SK-N-SH treated with all-trans-retinoic acid at 6 μM for 48 hours (cell line): Measurements from ENCODE around the gene KCNIP4.

Source experiments
- ATAC-seq: fragments of 200-7000 bp; cut with Tn5 transposase; 3 replicates; pipeline ENCODE4 v1.9.1; 2020; ENCODE audit warnings: mild to moderate bottlenecking, moderate library complexity
- ARNTL ChIP-seq: fragments of 450-650 bp; formaldehyde crosslinking; IDR thresholded peaks from 2 replicates; pipeline ENCODE4 v1.5.0; 2020; ENCODE audit warnings: low read depth, mild to moderate bottlenecking, moderate library complexity, borderline replicate concordance
- BACH2 ChIP-seq: fragments of 250-450 bp; sonication (Bioruptor Pico); IDR thresholded peaks from 2 replicates; pipeline ENCODE4 v1.9.0; 2021; ENCODE audit warnings: mild to moderate bottlenecking, borderline replicate concordance
- CSDC2 ChIP-seq: fragments of 250-450 bp; sonication (Bioruptor Pico); IDR thresholded peaks from 2 replicates; pipeline ENCODE4 v1.5.0; 2020; ENCODE audit warnings: mild to moderate bottlenecking, moderate library complexity
- ESRRG ChIP-seq: fragments of 250-450 bp; sonication (Bioruptor Pico); IDR thresholded peaks from 2 replicates; pipeline ENCODE4 v1.6.1; 2021; ENCODE audit warnings: mild to moderate bottlenecking
- GLIS3 ChIP-seq: fragments of 250-450 bp; sonication (Bioruptor Pico); IDR thresholded peaks from 2 replicates; pipeline ENCODE4 v1.5.0; 2020; ENCODE audit warnings: mild to moderate bottlenecking, moderate library complexity
- ISL1 ChIP-seq: fragments of 250-450 bp; sonication (Bioruptor Pico); IDR thresholded peaks from 2 replicates; pipeline ENCODE4 v2.1.2; 2022; ENCODE audit warnings: mild to moderate bottlenecking, moderate library complexity
- OSR1 ChIP-seq: fragments of 250-450 bp; sonication (Bioruptor Pico); IDR thresholded peaks from 2 replicates; pipeline ENCODE4 v1.8.0; 2022; ENCODE audit warnings: moderate library complexity, mild to moderate bottlenecking, inconsistent platforms
- POU6F1 ChIP-seq: fragments of 250-450 bp; sonication (Bioruptor Pico); IDR thresholded peaks from 2 replicates; pipeline ENCODE4 v1.8.0; 2021; ENCODE audit warnings: low read depth, mild to moderate bottlenecking, moderate library complexity, borderline replicate concordance
- PPARA ChIP-seq: fragments of 250-450 bp; sonication (Bioruptor Pico); IDR thresholded peaks from 2 replicates; pipeline ENCODE4 v1.5.0; 2020; ENCODE audit warnings: mild to moderate bottlenecking, borderline replicate concordance
- RARB ChIP-seq: fragments of 250-450 bp; sonication (Bioruptor Pico); IDR thresholded peaks from 2 replicates; pipeline ENCODE4 v1.8.0; 2021; ENCODE audit warnings: mild to moderate bottlenecking, moderate library complexity
- SNAI2 ChIP-seq: fragments of 250-450 bp; sonication (Bioruptor Pico); IDR thresholded peaks from 2 replicates; pipeline ENCODE4 v1.5.0; 2020; ENCODE audit warnings: mild to moderate bottlenecking, moderate library complexity
- TSHZ2 ChIP-seq: fragments of 250-450 bp; sonication (Bioruptor Pico); IDR thresholded peaks from 2 replicates; pipeline ENCODE4 v1.5.0; 2020; ENCODE audit warnings: mild to moderate bottlenecking, moderate library complexity
- ZC3H10 ChIP-seq: fragments of 250-450 bp; sonication (Bioruptor Pico); IDR thresholded peaks from 2 replicates; pipeline ENCODE4 v1.5.1; 2021; ENCODE audit warnings: mild to moderate bottlenecking, moderate library complexity
- ZFP3 ChIP-seq: fragments of 250-450 bp; sonication (Bioruptor Pico); IDR thresholded peaks from 2 replicates; pipeline ENCODE4 v1.5.0; 2020; ENCODE audit warnings: mild to moderate bottlenecking, moderate library complexity
- ZFP30 ChIP-seq: fragments of 450-650 bp; formaldehyde crosslinking; IDR thresholded peaks from 2 replicates; pipeline ENCODE4 v1.5.0; 2022; ENCODE audit warnings: mild to moderate bottlenecking, moderate library complexity
- ZNF565 ChIP-seq: fragments of 450-650 bp; formaldehyde crosslinking; conservative IDR thresholded peaks from 2 replicates; pipeline ENCODE4 v1.5.0; 2020; ENCODE audit warnings: low read depth, mild to moderate bottlenecking, moderate library complexity
- ZNF70 ChIP-seq: fragments of 450-650 bp; formaldehyde crosslinking; IDR thresholded peaks from 2 replicates; pipeline ENCODE4 v1.5.0; 2020; ENCODE audit warnings: mild to moderate bottlenecking, moderate library complexity
- ZNF8 ChIP-seq: fragments of 450-650 bp; formaldehyde crosslinking; IDR thresholded peaks from 2 replicates; pipeline ENCODE4 v1.5.0; 2020; ENCODE audit warnings: mild to moderate bottlenecking, moderate library complexity
- TF ChIP-seq, protein P1 (sequence below): fragments of 250-450 bp; sonication (Bioruptor Pico); IDR thresholded peaks from 2 replicates; pipeline ENCODE4 v1.5.1; 2020; ENCODE audit warnings: low read depth, mild to moderate bottlenecking, moderate library complexity
- TF ChIP-seq, protein P2 (sequence below): fragments of 250-450 bp; sonication (Bioruptor Pico); IDR thresholded peaks from 2 replicates; pipeline ENCODE4 v1.8.0; 2020; ENCODE audit warnings: mild to moderate bottlenecking, moderate library complexity, borderline replicate concordance

The KCNIP4 gene

GRCh38 chr4:21242163-21242562 lies 706.4 kb downstream of the KCNIP4 start:
- no peak for ATAC-seq
- TF ChIP-seq ZFP30 (CRISPR knock-in tag) (no peak), PPARA (CRISPR knock-in tag) (no peak), TSHZ2 (CRISPR knock-in tag) (no peak), ARNTL (CRISPR knock-in tag) (no peak)

DNA sequence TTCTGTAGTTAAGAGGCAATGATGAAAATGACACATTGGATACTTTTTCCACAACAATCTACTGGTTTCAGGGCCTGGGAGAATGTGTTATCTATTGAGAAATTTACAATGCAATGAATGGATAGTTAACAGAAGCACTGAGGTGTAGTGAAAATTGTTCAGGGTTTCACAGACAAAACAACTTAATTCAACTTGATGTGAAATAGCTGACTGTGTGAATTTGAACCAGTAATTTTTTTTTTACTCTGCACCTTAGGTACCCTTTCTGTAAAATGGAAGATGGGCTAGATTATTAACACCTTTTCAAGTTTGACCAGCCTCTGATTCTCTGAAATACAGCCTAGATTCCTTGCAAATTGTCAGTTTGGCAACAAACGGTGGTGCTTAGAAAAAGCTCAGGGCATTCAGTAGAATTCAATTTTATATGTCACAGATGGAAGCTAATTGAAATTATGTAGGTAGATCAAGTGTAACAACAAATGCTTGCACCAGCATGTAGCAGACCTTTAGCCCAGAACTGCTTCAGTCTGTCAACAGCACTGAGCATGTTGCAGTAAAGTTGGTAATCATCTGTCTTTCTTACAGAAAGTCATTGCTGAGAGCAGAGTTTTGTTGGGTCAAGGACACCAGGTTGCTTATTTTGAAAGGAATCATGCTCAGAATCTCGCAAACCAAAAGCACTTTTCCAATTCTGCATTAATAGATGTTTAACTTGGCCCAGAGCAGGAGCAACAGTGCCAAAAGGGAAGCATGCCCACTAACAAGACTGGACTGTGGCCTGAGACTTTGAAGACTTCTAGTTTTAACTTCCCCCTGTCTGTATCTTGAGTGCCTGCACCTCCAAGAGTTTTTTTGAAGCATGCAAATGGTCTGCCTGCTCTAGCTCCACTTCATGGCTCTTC lies 721.7 kb downstream of the KCNIP4 start:
- no peak for ATAC-seq
- TF ChIP-seq ISL1 (CRISPR knock-in tag), result peak; percentile 60
- no peak for TF ChIP-seq RARB (CRISPR knock-in tag)

GRCh38 chr4:21211846-21212245 lies 736.7 kb downstream of the KCNIP4 start:
- ATAC-seq, result no peak
- TF ChIP-seq, protein P1, sequence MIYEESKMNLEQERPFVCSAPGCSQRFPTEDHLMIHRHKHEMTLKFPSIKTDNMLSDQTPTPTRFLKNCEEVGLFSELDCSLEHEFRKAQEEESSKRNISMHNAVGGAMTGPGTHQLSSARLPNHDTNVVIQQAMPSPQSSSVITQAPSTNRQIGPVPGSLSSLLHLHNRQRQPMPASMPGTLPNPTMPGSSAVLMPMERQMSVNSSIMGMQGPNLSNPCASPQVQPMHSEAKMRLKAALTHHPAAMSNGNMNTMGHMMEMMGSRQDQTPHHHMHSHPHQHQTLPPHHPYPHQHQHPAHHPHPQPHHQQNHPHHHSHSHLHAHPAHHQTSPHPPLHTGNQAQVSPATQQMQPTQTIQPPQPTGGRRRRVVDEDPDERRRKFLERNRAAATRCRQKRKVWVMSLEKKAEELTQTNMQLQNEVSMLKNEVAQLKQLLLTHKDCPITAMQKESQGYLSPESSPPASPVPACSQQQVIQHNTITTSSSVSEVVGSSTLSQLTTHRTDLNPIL (CRISPR knock-in tag), result no peak
- no peak for TF ChIP-seq SNAI2 (CRISPR knock-in tag)
- TF ChIP-seq, protein P2, sequence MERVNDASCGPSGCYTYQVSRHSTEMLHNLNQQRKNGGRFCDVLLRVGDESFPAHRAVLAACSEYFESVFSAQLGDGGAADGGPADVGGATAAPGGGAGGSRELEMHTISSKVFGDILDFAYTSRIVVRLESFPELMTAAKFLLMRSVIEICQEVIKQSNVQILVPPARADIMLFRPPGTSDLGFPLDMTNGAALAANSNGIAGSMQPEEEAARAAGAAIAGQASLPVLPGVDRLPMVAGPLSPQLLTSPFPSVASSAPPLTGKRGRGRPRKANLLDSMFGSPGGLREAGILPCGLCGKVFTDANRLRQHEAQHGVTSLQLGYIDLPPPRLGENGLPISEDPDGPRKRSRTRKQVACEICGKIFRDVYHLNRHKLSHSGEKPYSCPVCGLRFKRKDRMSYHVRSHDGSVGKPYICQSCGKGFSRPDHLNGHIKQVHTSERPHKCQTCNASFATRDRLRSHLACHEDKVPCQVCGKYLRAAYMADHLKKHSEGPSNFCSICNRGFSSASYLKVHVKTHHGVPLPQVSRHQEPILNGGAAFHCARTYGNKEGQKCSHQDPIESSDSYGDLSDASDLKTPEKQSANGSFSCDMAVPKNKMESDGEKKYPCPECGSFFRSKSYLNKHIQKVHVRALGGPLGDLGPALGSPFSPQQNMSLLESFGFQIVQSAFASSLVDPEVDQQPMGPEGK, result no peak
- no peak for TF ChIP-seq GLIS3
- TF ChIP-seq ISL1 (CRISPR knock-in tag), result no peak
- no peak for TF ChIP-seq ARNTL (CRISPR knock-in tag)
- no peak for TF ChIP-seq POU6F1 (CRISPR knock-in tag)
- TF ChIP-seq TSHZ2 (CRISPR knock-in tag), result no peak
- TF ChIP-seq ZFP30 (CRISPR knock-in tag), result no peak
- no peak for TF ChIP-seq BACH2 (CRISPR knock-in tag)
- no peak for TF ChIP-seq ZNF565 (CRISPR knock-in tag)

DNA sequence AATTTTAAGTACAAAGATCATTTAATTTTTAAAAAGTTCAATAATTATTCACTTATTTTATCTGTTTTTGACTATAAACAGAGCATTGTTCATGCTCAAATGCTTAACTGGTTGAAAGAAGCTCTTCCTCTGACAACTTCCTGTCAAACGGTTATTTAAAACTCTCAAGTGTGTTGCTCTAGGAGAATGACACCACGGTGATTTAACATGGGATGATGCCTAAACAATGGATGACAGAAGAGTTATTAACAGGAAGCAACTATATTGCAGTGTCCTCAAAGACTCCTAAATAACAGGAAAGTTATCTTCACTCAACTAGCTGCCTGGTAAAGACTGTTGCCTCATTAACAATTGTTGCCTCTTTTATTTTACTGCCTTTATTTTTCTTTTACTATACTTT lies 738.7 kb downstream of the KCNIP4 start:
- TF ChIP-seq ESRRG (CRISPR knock-in tag) (no peak), CSDC2 (no peak), OSR1 (no peak), RARB (CRISPR knock-in tag) (no peak), ZC3H10 (CRISPR knock-in tag) (no peak), ZFP3 (CRISPR knock-in tag) (no peak), ZNF8 (CRISPR knock-in tag) (no peak), GLIS3 (no peak), SNAI2 (CRISPR knock-in tag) (no peak), ZFP30 (CRISPR knock-in tag) (no peak), POU6F1 (CRISPR knock-in tag) (no peak), ZNF70 (CRISPR knock-in tag) (no peak)
- TF ChIP-seq, protein P2, result no peak
- ATAC-seq, result no peak
